Smooth muscle cell (in vitro differentiated cells): ENCODE measurements around the gene MCM3AP. TPM values are rescaled to one million over a fixed set of nuclear protein-coding genes. Genes with fewer than 3 reads are reported as not detected.

ENCODE experiments used
- DNase-seq: peaks from one replicate; lab custom pipeline; 2025; ENCODE audit not compliant: unreplicated experiment; lab: John Stamatoyannopoulos, UW
- H2AFZ ChIP-seq: fragments of 200-600 bp; sonication (generic); 2 replicates; pipeline ENCODE4 v1.6.0; 2016; ENCODE audit warnings: antibody characterized with exemption, low read depth, mild to moderate bottlenecking
- H3F3A ChIP-seq: fragments of 200-600 bp; sonication (generic); 2 replicates; pipeline ENCODE4 v1.6.0; 2017; ENCODE audit warnings: antibody characterized with exemption, low read depth
- H3K27ac ChIP-seq: fragments of 200-600 bp; sonication (generic); 2 replicates; pipeline ENCODE4 v1.5.1; 2016; ENCODE audit warnings: low read depth, mild to moderate bottlenecking
- H3K27me3 ChIP-seq: fragments of 200-600 bp; sonication (generic); 2 replicates; pipeline ENCODE4 v1.6.1; 2016; ENCODE audit warnings: low read depth, mild to moderate bottlenecking
- H3K36me3 ChIP-seq: fragments of 200-600 bp; sonication (generic); 2 replicates; pipeline ENCODE4 v1.5.1; 2016; ENCODE audit warnings: low read depth
- H3K4me1 ChIP-seq: fragments of 200-600 bp; sonication (generic); 2 replicates; pipeline ENCODE4 v1.5.1; 2016; ENCODE audit warnings: low read depth
- H3K4me2 ChIP-seq: fragments of 200-600 bp; sonication (generic); 2 replicates; pipeline ENCODE4 v1.6.0; 2016; ENCODE audit warnings: mild to moderate bottlenecking
- H3K4me3 ChIP-seq: fragments of 200-600 bp; sonication (generic); 2 replicates; pipeline ENCODE4 v1.5.1; 2016; ENCODE audit warnings: mild to moderate bottlenecking
- H3K79me2 ChIP-seq: fragments of 200-600 bp; sonication (generic); 2 replicates; pipeline ENCODE4 v1.6.0; 2016; ENCODE audit warnings: low read depth, mild to moderate bottlenecking
- H3K9ac ChIP-seq: fragments of 200-600 bp; sonication (generic); 2 replicates; pipeline ENCODE4 v1.6.0; 2016; ENCODE audit warnings: low read depth
- H3K9me3 ChIP-seq: fragments of 200-600 bp; sonication (generic); replicated peaks from 2 replicates; pipeline ENCODE4 v1.5.1; 2016; ENCODE audit warnings: low read depth
- H4K20me1 ChIP-seq: fragments of 200-600 bp; sonication (generic); 2 replicates; pipeline ENCODE4 v1.6.0; 2016; ENCODE audit warnings: low read depth
- WGBS: methylation state at CpG from one replicate; pipeline ENCODE4 v1.1.7; 2016; ENCODE audit warnings: low lambda C conversion rate; 5-methylcytosine and 5-hydroxymethylcytosine counted together
- polyA plus RNA-seq: library from polyadenylated mRNA; unstranded; fragments of >200 nt; fragmentation: Nextera tagmentation; extraction: Ambion mirVana; gene quantifications from 2 replicates; pipeline ENCODE4 v1.2.1, GENCODE V29; 2016
- total RNA-seq: library from RNA; depleted of rRNA; stranded (reverse); fragments of >200 nt; gene quantifications from 2 replicates; pipeline ENCODE4 v1.2.3, GENCODE V29; 2014
- TF ChIP-seq, protein P1 (sequence below): fragments of 200-600 bp; sonication (generic); IDR thresholded peaks from 2 replicates; pipeline ENCODE4 v1.5.1; 2017; ENCODE audit warnings: borderline replicate concordance, mild to moderate bottlenecking, antibody characterized with exemption; ENCODE audit not compliant: insufficient read depth, poor library complexity, severe bottlenecking

The MCM3AP gene
- total and polyA plus RNA-seq, 2 experiments from 2014 or later = 39.2 to 51.5 TPM

DNA sequence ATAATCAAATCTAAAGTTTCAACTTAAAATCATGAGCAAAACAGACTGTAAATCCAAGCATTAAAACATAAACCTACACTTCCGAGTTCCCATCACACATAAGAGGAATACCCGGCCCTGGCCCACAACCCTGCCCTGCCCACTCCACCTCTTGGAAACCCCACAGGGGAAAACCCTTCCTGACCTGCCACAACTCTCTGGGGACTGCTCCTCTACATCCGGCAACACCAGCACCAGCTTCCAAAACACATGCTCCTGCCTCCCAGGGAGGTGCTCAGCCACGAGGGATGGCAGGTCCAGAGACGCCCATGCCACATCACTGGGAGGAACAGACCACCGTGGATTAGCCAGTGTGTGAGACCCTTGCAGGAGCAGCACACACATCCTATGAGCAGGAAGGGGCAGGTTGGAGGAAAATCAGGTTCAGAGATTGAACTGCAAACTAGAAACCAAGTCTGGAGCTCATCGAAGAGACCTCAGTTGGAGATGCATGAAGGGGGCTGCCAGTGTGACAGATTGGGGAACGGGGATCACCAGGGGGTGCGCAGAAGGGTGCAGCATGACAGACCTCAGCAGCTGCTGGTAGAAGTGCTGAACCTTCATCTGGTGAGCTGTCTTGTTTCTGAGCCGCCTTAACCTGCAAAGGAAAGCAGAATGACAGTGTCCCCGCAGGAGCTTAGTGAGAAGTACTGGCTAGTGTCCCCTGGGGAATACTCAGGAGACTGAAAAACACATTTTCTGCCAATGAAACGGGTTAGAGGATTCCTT, 31.0 kb downstream of the MCM3AP start:
- Histone ChIP-seq H3K9ac (no peak overlapping the region), H3K9me3 (no peaks in the 10 kb centered on the region), H3K27me3 (no peaks in the 10 kb centered on the region), H3K4me1 (no peaks in the 10 kb centered on the region), H3K36me3 (peaks cover 38% of the 10 kb centered on the region), H3F3A (no peaks in the 10 kb centered on the region), H3K4me2 (no peak overlapping the region), H3K79me2 (no peaks in the 10 kb centered on the region), H4K20me1 (peaks cover 10% of the 10 kb centered on the region), H2AFZ (no peak overlapping the region), H3K4me3 (no peak overlapping the region), H3K27ac (no peak overlapping the region)
- TF ChIP-seq, protein P1, sequence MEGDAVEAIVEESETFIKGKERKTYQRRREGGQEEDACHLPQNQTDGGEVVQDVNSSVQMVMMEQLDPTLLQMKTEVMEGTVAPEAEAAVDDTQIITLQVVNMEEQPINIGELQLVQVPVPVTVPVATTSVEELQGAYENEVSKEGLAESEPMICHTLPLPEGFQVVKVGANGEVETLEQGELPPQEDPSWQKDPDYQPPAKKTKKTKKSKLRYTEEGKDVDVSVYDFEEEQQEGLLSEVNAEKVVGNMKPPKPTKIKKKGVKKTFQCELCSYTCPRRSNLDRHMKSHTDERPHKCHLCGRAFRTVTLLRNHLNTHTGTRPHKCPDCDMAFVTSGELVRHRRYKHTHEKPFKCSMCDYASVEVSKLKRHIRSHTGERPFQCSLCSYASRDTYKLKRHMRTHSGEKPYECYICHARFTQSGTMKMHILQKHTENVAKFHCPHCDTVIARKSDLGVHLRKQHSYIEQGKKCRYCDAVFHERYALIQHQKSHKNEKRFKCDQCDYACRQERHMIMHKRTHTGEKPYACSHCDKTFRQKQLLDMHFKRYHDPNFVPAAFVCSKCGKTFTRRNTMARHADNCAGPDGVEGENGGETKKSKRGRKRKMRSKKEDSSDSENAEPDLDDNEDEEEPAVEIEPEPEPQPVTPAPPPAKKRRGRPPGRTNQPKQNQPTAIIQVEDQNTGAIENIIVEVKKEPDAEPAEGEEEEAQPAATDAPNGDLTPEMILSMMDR = no peak
- DNase-seq = no peak
- WGBS = 95% methylated on average over 12 of the region's 12 CpGs

DNA sequence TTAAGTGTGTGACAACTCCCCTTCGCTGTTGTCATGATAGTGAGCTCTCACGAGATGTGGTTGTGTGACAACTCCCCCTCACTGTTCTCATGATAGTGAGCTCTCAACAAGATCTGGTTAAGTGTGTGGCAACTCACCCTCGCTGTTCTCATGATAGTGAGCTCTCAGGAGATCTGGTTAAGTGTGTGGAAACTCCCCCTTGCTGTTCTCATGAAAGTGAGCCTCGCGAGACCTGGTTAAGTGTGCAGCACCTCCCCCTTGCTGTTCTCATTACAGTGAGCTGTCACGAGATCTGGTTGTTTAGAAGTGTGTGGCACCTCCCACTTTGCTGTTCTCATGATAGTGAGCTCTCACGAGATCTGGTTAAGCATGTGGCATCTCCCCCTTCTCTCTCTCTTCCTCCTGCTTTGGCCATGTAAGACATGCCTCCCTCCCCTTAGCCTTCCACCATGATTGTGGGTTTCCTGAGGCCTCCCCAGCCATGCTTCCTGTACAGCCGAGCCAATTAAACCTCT, 31.7 kb downstream of the MCM3AP start:
- DNase-seq = no peak
- Histone ChIP-seq H3K79me2 (no peaks in the 10 kb centered on the region), H3K4me2 (no peak overlapping the region), H3F3A (no peaks in the 10 kb centered on the region), H3K4me3 (no peak overlapping the region), H3K9ac (no peak overlapping the region), H4K20me1 (peaks cover 10% of the 10 kb centered on the region), H3K36me3 (peaks cover 34% of the 10 kb centered on the region), H3K9me3 (no peaks in the 10 kb centered on the region), H2AFZ (no peak overlapping the region), H3K27ac (no peak overlapping the region), H3K27me3 (no peaks in the 10 kb centered on the region), H3K4me1 (no peaks in the 10 kb centered on the region)
- TF ChIP-seq, protein P1 = no peak
- WGBS = 83% methylated on average over 8 of the region's 8 CpGs

DNA sequence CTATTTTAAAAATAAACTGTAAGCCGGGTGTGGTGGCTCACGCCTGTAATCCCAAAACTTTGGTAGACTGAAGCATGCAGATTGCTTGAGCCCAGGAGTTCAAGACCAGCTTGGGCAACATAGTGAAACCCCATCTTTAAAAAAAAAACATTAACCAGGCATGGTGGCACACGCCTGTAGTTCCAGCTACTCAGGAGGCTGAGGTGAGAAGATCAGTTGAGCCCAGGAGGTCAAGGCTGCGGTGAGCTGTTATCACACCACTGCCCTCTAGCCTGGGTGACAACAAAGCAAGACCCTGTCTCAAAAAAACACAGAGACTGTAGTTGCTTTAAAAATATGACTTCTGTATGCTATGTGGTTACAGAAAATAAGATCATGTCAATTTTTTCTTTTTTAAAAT, 32.6 kb downstream of the MCM3AP start:
- Histone ChIP-seq H3K4me2 (no peak overlapping the region), H3K4me1 (no peaks in the 10 kb centered on the region), H3K79me2 (no peaks in the 10 kb centered on the region), H2AFZ (no peak overlapping the region), H3K4me3 (no peak overlapping the region), H3K9ac (no peak overlapping the region), H4K20me1 (peaks cover 10% of the 10 kb centered on the region), H3K27ac (no peak overlapping the region), H3K9me3 (no peaks in the 10 kb centered on the region), H3K36me3 (peaks cover 26% of the 10 kb centered on the region), H3K27me3 (no peaks in the 10 kb centered on the region), H3F3A (no peaks in the 10 kb centered on the region)
- 97% methylated on average over 4 of the region's 4 CpGs for WGBS
- TF ChIP-seq, protein P1 = no peak
- no peak for DNase-seq
